Measurements from ENCODE around the gene CYP4B1.
"Not testable (repeated sequence)": the region's sequence is repeated elsewhere in the genome, so short reads cannot be mapped to it uniquely, and the experiment has no call there.

The CYP4B1 gene

DNA sequence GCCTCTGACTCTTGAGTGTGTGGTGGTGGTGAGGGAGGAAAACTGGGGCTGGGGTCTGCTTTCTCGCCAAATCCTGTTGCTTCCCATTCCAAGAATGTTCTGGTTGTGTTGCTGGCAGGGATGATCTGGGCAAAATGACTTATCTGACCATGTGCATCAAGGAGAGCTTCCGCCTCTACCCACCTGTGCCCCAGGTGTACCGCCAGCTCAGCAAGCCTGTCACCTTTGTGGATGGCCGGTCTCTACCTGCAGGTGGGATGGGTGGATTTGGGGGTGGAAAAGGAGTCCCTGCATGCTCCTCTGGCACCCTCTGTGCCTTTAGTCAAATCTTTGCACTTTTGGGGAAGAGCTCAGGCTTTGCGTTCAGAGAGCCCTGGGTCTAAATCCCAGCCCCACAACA lies 18.1 kb downstream of the CYP4B1 start:
- DNase-seq (ENCODE audit: low read depth in 3 of 3): no peak

DNA sequence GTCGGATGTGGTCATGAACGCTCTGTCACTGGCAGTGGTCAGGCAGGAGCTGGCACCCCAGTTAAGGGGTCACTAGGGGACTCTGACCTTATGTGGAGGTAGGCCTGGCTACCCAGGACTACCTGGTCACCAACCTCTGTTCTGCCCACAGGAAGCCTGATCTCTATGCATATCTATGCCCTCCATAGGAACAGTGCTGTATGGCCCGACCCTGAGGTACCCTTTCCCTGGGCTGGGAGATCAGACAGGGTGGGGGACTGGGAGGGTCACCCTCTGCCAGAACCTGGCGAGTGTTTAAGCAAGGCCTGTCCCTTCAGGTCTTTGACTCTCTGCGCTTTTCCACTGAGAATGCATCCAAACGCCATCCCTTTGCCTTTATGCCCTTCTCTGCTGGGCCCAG lies 19.0 kb downstream of the CYP4B1 start:
- DNase-seq (ENCODE audit: low read depth in 3 of 3): no peak

DNA sequence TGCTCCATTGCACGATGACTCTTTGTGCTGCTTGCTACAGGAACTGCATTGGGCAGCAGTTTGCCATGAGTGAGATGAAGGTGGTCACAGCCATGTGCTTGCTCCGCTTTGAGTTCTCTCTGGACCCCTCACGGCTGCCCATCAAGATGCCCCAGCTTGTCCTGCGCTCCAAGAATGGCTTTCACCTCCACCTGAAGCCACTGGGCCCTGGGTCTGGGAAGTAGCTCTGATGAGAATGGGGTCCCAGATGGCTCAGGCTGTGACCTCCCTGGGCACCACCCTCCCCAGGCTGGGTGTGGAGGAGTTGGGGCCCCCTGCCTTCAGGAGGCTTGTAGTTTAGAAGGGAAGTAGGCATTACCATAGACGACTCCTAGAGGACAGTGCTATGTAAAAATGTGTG lies 19.7 kb downstream of the CYP4B1 start:
- no peak for DNase-seq (ENCODE audit: low read depth in 3 of 3)

DNA sequence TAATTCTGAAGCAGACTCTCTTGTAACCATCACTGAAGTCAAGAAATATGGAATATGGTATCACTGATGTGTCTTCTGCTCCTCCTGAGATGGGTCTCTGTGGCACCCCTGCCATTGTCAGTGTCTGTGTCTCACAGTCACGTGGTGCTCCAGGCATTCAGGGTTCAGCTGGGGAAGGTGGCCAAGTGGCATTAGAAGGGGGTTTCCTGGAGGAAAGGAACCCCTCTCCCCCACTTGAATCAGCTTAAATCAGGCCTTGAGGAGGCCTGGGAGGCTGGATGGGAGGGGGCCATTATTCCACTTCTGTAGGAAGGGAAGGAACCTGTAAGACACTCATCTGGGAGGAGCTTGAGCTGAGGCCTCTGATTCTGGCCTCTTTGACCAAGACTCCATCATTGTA lies 20.5 kb downstream of the CYP4B1 start:
- DNase-seq (ENCODE audit: low read depth in 3 of 3): no peak

DNA sequence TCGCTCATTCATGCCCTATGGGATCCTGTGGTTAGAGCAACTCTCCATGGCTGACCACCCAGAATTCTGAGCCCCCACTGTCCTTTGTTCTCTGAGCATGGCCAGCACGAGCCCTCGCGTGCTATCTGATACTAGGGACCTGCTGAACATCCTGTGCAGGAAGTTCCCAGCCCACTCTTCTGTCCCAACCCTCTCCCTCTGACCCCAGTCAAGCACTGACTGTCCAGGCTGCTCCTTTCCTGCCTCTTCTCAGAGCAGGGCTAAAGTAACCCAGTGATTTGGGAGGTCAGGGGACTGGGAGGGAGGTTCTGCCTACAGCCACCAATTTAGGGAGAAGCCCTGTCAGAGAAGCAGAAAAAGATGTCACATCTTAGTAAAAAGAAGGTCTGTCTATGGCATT lies 21.2 kb downstream of the CYP4B1 start:
- no peak for DNase-seq (ENCODE audit: low read depth in 3 of 3)

DNA sequence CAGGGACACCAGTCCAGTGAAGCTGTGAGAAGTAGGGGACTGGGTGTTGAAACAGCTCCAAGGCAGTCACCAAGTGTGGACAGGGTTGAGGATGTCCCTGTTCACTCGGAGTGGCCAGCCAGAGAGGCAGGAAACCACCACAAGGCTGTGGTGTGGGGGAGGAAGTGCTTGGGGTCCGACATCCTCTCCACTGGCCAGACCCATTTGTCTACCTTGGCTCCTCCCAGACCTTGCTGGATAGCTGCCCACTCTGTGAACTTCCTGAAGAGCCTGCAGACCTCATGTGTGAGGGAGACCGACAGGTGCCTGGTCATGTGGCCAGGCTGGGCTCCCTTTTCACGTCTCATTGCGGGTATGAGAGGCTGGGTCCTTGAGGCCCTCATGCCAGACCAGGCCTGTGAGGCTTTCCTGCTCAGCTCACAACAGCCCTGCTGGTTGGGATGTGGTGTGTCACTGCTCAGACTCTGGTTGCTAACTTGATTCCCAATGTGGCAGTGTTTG lies 21.8 kb downstream of the CYP4B1 start:
- no peak for DNase-seq (ENCODE audit: low read depth in 3 of 3)

DNA sequence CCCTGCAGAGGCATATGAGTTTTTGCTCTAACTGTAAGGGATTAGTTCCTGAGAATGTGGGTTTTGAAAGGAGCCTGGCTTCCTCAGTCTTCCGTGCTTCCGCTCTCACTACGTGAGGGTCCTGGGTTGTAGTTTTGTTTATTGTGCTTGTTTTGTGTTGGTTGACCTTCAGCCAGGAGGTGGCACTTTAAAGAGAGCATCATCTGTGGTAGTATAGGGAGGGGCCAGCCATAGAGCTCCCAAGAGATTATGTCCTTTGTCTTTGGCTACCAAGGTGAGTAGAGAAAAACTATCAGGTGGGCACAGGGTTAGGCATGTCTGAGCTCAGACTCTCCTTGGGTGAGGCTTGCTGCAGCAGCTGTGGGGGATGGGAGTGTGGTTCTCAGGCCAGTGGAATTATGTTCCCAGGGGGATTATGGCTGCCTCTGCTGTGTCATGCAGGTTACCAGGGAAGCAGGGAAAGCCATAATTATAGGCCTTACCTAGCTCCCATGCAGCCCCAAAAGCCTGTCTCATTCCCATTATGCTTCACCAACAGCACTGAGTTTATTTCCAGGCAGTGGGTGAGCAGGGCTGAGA lies 23.5 kb downstream of the CYP4B1 start:
- no peak for DNase-seq (ENCODE audit: low read depth in 3 of 3)

DNA sequence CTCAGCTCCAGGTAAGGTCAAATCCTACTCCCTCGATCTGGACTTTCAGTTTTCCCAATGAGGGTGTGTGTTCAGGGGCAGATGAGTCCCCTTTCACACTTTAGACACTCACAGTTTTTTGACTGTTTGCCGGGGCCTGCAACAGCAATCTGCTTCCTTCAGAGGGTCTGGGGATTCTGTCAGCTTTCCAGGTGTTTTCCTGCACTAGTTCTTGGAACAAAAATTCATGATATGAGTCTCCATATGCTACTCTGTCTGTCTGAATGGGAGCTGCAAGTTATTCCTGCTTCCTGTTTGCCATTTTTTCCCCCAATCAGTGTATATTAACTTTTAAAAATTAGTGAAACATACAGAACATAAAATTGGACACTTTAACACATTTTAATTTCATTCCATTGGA lies 24.3 kb downstream of the CYP4B1 start:
- DNase-seq (ENCODE audit: low read depth in 3 of 3): no peak

DNA sequence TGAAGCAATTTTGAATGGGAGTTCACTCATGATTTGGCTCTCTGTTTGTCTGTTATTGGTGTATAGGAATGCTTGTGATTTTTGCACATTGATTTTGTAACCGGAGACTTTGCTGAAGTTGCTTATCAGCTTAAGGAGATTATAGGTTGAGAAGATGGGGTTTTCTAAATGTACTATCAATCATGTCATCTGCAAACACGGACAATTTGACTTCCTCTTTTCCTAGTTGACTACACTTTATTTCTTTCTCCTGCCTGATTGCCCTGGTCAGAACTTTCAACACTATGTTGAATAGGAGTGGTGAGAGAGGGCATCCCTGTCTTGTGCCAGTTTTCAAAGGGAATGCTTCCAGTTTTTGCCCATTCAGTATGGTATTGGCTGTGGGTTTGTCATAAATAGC lies 28.0 kb downstream of the CYP4B1 start:
- not testable (repeated sequence) for DNase-seq (ENCODE audit: low read depth in 3 of 3)

DNA sequence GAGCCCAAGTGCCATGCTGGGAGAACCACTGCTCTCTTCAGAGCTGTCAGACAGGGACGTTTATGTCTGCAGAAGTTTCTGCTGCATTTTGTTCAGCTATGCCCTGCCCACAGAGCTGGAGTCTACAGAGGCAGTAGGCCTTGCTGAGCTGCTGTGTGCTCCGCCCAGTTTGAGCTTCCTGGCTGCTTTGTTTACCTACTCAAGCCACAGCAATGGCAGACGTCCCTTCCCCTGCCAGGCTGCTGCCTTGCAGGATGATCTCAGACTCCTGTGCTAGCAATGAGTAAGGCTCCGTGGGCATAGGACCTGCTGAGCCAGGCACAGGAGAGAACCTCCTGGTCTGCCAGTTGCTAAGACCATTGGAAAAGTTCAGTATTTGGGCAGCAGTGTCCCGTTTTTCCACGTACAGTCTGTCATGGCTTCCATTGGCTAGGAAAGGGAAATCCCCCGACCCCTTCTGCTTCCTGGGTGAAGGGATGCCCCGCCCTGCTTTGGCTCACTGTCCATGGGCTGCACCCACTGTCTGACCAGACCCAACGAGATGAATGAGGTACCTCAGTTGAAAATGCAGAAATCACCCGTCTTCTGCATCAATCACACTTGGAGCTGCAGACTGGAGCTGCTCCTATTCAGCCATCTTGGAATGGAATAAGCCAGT lies 31.9 kb downstream of the CYP4B1 start:
- no peak for DNase-seq (ENCODE audit: low read depth in 3 of 3)

DNA sequence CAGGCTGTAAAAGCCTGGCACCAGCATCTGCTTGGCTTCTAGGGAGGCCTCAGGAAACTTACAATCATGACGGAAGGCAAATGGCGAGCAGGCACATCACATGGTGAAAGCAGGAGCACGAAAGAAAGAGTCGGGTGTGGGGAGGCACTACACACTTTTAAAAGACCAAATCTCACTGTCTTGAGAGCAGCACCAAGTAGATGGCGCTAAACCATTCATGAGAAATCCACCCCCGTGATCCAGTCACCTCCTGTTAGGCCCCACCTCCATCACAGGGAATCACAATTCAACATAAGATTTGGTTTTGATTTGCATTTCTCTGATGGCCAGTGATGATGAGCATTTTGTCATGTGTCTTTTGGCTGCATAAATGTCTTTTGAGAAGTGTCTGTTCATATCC lies 36.6 kb downstream of the CYP4B1 start:
- DNase-seq (ENCODE audit: low read depth in 3 of 3): not testable (repeated sequence)

DNA sequence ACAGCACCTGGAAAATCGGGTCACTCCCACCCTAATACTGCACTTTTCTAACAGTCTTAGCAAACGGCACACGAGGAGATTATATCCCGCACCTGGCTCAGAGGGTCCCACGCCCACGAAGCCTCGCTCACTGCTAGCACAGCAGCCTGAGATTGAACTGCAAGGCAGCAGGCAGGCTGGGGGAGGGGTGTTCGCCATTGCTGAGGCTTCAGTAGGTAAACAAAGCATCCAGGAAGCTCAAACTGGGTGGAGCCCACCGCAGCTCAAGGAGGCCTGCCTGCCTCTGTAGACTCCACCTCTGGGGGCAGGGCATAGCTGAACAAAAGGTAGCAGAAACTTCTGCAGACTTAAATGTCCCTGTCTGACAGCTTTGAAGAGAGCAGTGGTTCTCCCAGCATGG lies 47.5 kb downstream of the CYP4B1 start:
- DNase-seq (ENCODE audit: low read depth in 3 of 3): not testable (repeated sequence)

DNA sequence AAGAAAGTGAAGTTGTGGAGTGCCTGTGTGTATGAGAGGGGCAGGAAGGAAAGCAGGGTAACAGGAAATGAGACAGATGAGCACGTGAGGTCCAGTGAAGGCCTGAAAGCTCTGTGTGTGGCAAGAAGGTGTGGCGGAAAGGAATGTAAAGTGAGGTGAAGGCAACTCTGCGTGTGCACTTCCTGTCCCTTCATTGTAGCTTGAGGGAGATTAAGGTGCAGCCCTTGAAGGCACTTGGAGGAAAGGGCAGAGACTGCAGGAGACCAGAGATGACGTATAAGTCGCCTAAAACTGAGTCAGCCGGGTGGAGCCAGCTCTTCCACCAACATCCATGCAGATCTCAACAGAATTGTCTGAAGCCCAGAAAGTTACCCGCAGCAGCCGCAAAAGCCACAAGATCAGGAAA lies 58.8 kb downstream of the CYP4B1 start:
- not testable (repeated sequence) for DNase-seq (ENCODE audit: low read depth in 3 of 3)

DNA sequence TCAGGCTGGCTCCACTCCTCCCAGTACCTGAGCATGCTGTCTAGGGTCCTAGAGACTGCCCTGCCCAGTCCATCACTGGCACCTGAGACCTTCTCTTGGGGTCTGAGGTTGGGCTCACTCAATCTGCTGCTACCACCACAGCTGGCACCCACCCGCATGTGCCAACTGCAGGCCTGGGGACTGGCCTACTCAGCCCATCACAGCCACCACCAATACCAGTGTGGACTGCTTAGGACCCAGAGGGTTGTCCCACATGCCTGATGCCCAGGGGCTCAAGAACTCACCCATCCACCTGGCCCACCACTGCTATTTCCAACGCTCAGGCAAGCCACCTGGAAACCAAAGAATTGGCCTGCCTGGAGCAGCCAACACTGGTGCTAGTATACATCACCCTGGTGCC lies 63.5 kb downstream of the CYP4B1 start:
- no peak for DNase-seq (ENCODE audit: low read depth in 3 of 3)
